ENCODE measurements around the gene CCDC78.

The CCDC78 gene

DNA sequence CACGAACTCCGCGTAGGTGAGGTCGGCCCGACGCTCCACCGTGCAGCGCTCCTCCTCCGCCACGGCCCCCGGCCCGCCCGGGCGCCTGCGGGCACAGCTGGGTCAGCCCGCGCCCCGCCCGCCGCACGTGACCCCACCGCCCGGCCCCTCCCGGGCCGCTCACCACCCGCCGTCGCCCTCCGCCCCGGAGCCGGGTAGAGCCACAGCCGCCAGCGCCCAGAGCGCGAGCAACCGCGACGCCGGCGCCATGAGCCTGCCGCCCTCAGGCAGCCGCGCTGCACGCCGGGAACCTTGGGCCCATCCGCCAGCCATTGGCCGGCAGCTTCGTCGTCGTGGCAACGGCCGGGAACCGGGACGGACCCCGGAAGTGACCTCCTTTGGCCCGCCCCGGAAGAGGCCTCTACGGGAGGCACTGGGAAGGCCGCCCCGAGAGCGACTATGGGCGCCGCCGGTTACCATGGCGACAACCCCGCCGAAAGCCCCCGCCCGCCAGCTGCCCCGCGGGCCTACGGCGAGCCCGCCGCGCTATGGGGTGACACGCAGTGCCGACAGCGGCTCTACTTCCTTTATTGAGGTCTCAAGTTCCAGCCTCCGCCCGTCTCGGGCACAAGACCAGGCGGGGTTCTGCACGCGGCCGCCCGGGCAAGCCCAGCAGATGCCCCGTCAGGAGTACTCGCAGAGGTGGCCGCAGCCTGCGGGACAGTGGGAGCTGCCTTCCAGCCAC lies 42.0 kb downstream of the CCDC78 start, which contains the start of gene JMJD8:
JMJD8 (minus strand) TSS at position 264 of the 724 bp plus-strand sequence; CDS start at position 249, 15 bp downstream.
- TF ChIP-seq, protein P1, sequence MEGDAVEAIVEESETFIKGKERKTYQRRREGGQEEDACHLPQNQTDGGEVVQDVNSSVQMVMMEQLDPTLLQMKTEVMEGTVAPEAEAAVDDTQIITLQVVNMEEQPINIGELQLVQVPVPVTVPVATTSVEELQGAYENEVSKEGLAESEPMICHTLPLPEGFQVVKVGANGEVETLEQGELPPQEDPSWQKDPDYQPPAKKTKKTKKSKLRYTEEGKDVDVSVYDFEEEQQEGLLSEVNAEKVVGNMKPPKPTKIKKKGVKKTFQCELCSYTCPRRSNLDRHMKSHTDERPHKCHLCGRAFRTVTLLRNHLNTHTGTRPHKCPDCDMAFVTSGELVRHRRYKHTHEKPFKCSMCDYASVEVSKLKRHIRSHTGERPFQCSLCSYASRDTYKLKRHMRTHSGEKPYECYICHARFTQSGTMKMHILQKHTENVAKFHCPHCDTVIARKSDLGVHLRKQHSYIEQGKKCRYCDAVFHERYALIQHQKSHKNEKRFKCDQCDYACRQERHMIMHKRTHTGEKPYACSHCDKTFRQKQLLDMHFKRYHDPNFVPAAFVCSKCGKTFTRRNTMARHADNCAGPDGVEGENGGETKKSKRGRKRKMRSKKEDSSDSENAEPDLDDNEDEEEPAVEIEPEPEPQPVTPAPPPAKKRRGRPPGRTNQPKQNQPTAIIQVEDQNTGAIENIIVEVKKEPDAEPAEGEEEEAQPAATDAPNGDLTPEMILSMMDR (IDR thresholded peaks at IDR 0.05; ENCODE audit: low read depth, low read length) = no peak
- peaks cover 51% of the 10 kb centered on the region for H3K36me3 ChIP-seq
- H3K27me3 ChIP-seq = no peaks in the 10 kb centered on the region
- H3K4me3 ChIP-seq (ENCODE audit: low read depth, low read length) = peak within 1 kb of the TSS; percentile 69
- H3K9me3 ChIP-seq = no peaks in the 10 kb centered on the region
- peaks cover 12% of the 10 kb centered on the region; the same call in 1 of the 2 replicates for H3K4me1 ChIP-seq
- peak; percentile 99 for DNase-seq

DNA sequence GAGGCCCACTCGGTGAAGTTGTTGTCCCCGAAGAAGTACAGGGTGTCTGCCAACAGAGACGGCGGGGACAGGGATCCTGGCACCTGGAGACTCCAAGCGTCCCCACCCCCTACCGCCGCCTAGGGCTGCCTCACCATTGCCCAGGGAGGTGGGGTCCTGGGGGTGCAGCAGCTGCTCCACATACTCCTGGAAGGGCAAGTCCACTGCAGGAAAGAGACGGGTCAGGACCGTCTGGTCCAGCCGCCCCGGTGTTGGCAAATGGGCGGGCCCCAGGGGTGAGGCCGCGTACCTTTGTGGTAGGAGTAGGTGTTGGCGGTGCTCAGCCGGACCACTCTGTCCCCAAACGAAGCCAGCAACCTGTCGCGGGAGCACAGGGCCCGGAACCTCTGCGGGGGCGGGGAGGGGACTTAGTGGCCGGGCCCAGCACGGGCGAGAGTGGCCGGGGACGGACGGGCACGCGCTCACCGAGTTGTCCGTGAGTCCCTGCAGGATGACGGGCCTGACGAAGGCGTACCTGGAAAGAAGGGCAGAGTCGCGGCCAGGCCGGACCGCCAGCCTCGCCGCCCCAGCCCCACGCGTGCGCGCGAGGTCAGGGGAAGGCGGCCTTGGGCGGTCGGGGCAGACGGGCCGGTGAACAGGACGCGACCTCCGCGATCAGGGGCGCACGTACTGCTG lies 42.7 kb downstream of the CCDC78 start:
- no peak for DNase-seq
- TF ChIP-seq, protein P1 (IDR thresholded peaks at IDR 0.05; ENCODE audit: low read depth, low read length) = no peak
- H3K9me3 ChIP-seq = no peaks in the 10 kb centered on the region
- H3K27me3 ChIP-seq = no peaks in the 10 kb centered on the region
- peaks cover 51% of the 10 kb centered on the region for H3K36me3 ChIP-seq
- H3K4me3 ChIP-seq (ENCODE audit: low read depth, low read length) = peak overlapping the region; percentile 69
- H3K4me1 ChIP-seq = peaks cover 15% of the 10 kb centered on the region

DNA sequence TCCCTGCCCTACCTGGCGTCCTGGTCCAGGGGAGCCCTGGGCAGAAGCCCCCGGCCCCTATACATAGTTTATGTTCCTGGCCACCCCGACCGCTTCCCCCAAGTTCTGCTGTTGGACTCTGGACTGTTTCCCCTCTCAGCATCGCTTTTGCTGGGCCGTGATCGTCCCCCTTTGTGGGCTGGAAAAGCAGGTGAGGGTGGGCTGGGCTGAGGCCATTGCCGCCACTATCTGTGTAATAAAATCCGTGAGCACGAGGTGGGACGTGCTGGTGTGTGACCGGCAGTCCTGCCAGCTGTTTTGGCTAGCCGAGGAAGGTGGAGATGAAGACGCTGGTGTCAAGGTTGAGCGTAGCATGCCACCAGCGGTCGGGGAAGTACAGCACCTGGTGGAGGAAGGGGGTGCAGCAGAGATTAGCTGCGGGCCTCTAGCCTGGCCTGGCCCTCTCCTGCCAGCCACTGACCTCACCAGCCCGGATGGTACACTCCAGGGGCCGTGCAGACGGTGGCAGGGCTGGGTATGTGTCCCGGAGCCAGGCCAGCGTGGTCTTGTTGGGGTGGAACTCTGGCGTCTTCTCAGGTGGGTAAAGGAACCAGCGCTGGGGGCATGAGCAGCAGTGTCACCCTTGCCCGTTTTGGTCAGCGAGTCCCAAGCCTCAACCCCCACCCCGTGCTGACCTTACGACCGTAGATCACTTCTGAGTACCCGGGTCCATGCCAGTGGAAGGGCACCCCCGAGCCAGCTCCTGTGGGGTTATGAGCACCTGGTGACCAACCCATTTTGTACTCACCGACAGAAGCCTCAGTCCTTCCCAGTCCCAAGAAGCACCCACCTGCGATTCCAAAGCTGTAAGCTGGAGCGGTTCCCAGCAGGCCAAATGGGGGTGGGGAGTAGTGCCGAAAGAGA lies 43.5 kb downstream of the CCDC78 start:
- Histone ChIP-seq H3K4me1 (peaks cover 15% of the 10 kb centered on the region), H3K4me3 (ENCODE audit: low read depth, low read length) (peak overlapping the region; percentile 69), H3K36me3 (peaks cover 51% of the 10 kb centered on the region), H3K9me3 (no peaks in the 10 kb centered on the region), H3K27me3 (no peaks in the 10 kb centered on the region)
- TF ChIP-seq, protein P1 (IDR thresholded peaks at IDR 0.05; ENCODE audit: low read depth, low read length) = no peak
- DNase-seq = no peak

DNA sequence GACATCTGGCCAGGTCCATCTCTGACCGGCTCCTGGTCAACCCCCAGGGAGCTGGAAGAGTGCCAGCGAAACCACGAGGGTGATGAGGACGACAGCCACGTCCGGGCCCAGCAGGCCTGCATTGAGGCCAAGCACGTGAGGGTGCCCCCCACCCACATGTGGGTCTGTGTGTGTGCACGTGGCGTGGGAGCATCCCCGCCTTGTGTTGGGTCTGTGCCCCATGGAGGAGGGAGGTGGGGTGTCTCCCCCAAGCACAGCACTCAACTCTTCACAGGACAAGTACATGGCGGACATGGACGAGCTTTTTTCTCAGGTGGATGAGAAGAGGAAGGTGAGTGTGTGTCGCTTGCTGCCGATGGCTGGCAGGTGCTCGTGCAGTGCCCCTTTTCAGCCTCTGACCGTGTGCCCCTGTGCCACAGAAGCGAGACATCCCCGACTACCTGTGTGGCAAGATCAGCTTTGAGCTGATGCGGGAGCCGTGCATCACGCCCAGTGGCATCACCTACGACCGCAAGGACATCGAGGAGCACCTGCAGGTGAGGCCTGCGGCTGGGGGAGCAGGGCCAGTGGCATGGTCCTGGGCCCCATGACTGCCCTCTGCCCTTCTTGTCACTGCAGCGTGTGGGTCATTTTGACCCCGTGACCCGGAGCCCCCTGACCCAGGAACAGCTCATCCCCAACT lies 44.4 kb downstream of the CCDC78 start:
- TF ChIP-seq, protein P1 (IDR thresholded peaks at IDR 0.05; ENCODE audit: low read depth, low read length) = no peak
- Histone ChIP-seq H3K27me3 (no peaks in the 10 kb centered on the region), H3K4me3 (ENCODE audit: low read depth, low read length) (peak overlapping the region; percentile 91), H3K9me3 (no peaks in the 10 kb centered on the region), H3K4me1 (peaks cover 15% of the 10 kb centered on the region), H3K36me3 (peaks cover 48% of the 10 kb centered on the region)
- peak; percentile 47 for DNase-seq

DNA sequence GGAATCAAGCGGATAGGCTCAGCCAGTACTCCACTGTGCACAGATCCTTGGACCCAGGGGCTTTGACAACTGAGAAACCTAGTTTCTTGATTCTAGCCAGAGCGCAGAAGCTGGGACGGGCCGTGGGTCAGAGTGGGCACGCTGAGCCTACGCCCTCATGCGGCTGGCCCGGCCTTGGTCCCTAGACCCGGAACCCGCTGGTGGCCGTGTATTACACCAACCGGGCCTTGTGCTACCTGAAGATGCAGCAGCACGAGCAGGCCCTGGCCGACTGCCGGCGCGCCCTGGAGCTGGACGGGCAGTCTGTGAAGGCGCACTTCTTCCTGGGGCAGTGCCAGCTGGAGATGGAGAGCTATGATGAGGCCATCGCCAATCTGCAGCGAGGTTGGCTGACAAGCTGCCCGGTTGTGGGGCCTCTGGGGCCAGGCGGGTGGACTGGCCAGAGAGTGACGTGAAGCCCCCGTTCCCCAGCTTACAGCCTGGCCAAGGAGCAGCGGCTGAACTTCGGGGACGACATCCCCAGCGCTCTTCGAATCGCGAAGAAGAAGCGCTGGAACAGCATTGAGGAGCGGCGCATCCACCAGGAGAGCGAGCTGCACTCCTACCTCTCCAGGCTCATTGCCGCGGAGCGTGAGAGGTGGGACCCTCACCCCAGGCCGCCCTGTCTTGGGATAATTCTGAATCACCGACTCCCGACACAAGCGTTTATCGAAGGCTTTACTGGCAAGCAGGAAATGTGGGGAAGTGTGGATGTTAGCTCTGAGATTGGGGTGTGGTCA lies 45.1 kb downstream of the CCDC78 start:
- TF ChIP-seq, protein P1 (IDR thresholded peaks at IDR 0.05; ENCODE audit: low read depth, low read length) = peak; percentile 16; the same call in 1 of the 2 replicates
- Histone ChIP-seq H3K4me1 (peaks cover 15% of the 10 kb centered on the region), H3K9me3 (no peaks in the 10 kb centered on the region), H3K4me3 (ENCODE audit: low read depth, low read length) (peak overlapping the region; percentile 91), H3K36me3 (peaks cover 41% of the 10 kb centered on the region), H3K27me3 (no peaks in the 10 kb centered on the region)
- DNase-seq = peak; percentile 50
